GM13976 (cell line): ENCODE measurements around the gene RAET1E.
"Not testable (repeated sequence)": the region's sequence is repeated elsewhere in the genome, so short reads cannot be mapped to it uniquely, and the experiment has no call there.

Source experiments
- DNase-seq: peaks from one replicate; pipeline ENCODE4 v3.0.0; 2012; ENCODE audit warnings: low spot score
- in situ Hi-C: fragments of 300-500 bp; cut with MboI; formaldehyde crosslinking; loops from one replicate; pipeline ENCODE4 v1.12.0; 2022; ENCODE audit warnings: low sequenced_read_pairs, mixed read lengths, inconsistent platforms; ENCODE audit not compliant: unreplicated experiment
- TF ChIP-seq, protein P1 (sequence below): IDR thresholded peaks from 2 replicates; pipeline ENCODE4 v1.5.1; 2012; ENCODE audit warnings: borderline replicate concordance, mild to moderate bottlenecking; ENCODE audit not compliant: insufficient read depth; ENCODE audit errors: extremely low read depth, missing control alignments, control extremely low read depth

Gene RAET1E

DNA sequence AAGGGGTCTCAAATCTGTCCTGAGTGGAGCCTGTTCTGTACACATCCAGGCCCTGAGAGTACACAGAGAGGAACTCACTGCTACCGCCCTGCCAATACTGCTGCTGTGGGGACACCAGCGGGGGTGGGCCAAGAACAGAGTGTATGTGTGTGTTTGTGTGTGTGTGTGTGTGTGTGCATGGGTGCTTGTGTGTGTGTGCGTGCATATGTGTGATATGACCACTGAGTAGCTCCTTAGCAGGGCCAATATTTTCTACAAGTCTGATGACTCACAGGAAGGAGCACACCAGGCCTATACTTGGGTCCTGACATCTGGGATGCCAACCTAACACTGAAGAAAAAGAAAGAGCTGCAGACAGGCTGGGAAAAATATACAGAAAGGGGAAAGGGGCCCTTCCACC, 1.4 kb downstream of the RAET1E start:
- in situ Hi-C loops = no loop called here
- DNase-seq = no peak
- TF ChIP-seq, protein P1, sequence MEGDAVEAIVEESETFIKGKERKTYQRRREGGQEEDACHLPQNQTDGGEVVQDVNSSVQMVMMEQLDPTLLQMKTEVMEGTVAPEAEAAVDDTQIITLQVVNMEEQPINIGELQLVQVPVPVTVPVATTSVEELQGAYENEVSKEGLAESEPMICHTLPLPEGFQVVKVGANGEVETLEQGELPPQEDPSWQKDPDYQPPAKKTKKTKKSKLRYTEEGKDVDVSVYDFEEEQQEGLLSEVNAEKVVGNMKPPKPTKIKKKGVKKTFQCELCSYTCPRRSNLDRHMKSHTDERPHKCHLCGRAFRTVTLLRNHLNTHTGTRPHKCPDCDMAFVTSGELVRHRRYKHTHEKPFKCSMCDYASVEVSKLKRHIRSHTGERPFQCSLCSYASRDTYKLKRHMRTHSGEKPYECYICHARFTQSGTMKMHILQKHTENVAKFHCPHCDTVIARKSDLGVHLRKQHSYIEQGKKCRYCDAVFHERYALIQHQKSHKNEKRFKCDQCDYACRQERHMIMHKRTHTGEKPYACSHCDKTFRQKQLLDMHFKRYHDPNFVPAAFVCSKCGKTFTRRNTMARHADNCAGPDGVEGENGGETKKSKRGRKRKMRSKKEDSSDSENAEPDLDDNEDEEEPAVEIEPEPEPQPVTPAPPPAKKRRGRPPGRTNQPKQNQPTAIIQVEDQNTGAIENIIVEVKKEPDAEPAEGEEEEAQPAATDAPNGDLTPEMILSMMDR = no peak

DNA sequence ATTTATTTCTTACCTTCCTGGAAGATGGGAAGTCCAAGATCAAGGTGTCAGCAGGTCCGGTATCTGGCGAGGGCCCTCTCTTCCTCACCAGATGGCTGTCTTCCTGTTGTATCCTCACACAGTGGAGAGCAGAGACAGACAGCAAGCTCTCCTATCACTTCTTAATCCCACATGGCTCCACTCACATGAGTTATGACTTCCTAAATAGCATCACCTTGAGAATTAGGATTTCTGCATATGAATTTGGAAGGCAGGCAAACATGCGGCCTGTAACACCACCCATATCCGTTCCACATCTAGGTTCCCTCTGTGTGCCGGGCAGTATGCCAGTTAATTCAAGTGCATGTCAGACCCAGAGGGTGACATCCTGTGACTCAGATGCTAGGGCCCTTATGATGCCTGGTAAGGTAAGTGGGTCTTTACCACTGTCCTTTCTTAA, 2.1 kb downstream of the RAET1E start:
- TF ChIP-seq, protein P1 = no peak
- in situ Hi-C loops = no loop called here
- DNase-seq = no peak

DNA sequence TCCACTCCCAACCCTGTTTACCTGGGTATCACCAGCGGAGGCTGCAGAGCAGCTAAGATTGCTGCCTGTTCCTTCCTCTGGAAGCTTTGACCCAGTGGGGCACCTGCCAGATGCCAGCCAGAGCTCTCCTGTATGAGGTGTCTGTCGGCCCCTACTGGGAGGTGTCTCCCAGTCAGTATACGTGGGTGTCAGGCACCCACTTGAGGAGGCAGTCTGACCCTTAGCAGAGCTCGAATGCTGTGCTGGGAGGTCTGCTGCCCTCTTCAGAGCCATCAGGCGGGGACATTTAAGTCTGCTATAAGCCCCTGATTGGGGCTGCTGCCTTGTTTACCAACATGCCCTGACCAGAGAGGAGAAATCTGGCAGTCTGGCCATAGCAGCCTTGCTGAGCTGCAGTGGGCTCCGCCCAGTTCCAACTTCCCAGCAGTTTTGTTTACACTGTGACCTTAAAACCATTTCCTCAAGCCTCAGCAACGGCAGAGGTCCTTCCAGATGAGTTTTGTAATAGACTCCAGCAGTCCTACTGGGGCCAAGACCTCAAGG, 2.8 kb downstream of the RAET1E start:
- in situ Hi-C loops = no loop called here
- DNase-seq = no peak
- TF ChIP-seq, protein P1 = no peak

DNA sequence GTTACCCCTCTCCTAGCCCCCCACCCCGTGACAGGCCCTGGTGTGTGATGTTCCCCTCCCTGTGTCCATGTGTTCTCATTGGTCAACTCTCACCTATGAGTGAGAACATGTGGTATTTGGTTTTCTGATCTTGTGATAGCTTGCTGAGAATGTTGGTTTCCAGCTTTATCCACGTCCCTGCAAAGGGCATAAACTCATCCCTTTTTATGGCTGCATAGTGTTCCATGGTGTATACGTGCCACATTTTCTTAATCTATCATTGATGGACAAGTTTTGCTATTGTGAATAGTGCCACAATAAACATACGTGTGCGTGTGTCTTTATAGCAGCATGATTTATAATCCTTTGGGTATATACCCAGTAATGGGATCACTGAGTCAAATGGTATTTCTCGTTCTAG, 6.0 kb downstream of the RAET1E start:
- not testable (repeated sequence) for DNase-seq

DNA sequence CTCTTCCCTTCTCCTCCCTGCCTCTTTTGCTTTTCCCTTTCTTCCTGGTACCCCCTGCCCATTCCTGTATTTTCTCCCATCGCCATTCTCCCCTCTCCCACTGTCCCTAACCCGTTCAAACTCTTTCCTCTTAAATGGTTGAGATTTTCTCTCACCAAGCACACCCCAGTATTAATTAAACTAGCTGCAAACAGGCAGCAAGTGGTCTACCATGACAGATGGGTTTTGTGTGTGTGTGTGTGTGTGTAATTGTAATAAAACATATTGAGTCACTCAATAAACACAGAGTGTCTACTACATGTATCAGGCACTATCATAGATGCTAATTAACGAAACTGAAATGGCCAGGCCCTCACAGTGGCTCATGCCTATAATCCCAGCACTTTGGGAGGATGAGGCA, 6.7 kb downstream of the RAET1E start:
- DNase-seq = no peak
- in situ Hi-C loops = no loop called here
- TF ChIP-seq, protein P1 = no peak

More for the DNA sequence above, 6.0 kb downstream of the RAET1E start:
- in situ Hi-C loops = not testable (repeated sequence)

DNA sequence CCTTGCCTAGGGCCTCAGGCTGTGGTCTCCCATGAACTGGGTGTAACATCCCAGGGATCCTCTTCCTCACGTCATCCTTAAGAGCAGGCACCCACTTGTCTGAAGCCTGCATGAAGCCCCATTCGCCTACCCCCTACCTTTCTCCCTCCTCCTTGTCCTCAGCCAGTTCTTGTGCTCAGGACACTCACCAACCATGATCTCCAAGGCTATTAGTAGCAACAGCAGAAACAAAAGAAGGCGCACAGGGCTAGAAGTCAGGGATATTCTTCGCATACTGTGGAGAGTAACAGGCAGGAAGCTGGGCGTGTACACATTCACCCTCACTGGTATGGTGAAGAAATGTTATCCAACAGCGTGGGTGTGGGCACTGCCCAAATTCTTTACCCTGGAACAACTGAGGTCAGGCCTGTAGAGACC, 7.3 kb downstream of the RAET1E start:
- DNase-seq = no peak
- TF ChIP-seq, protein P1 = no peak
- in situ Hi-C loops = no loop called here

DNA sequence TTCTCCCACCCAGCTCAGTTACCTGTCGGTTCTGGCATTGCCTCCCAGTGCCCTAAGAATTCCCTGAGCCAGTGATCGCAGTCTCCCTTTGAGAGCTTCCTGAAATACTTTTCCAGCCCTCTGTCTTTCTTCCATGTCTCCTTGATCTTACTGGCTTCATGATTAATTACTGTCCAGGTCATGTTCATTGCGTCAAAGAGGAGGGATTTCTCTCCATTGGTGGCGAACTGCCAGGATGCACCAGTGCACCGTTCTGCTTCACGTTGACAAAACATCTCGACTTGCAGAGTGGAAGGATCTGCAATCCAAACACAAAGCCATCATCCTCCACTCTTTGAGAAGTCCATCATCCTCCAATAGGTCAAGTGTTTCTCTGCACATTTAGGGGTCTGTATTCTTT, 8.6 kb downstream of the RAET1E start:
- in situ Hi-C loops = no loop called here
- TF ChIP-seq, protein P1 = no peak

More for the DNA sequence above, 8.6 kb downstream of the RAET1E start:
- DNase-seq = no peak
